ENCODE measurements around the gene FNDC3B. TPM values are rescaled to one million over a fixed set of nuclear protein-coding genes. Genes with fewer than 3 reads are reported as not detected.

FNDC3B gene
- total RNA-seq, 2 experiments from 2014 or later = 10.6 to 12.0 TPM

- DNase-seq = no peak
- intact Hi-C loops (cut with micrococcal nuclease) = no loop called here
- no peaks in the 10 kb centered on the region for H3K27me3 Mint-ChIP-seq
- no peak overlapping the region for H3K27ac Mint-ChIP-seq
- peaks cover 15% of the 10 kb centered on the region for H3K4me1 Mint-ChIP-seq (ENCODE audit: low read depth)
- no peak for ATAC-seq
- TF ChIP-seq CTCF (IDR thresholded peaks at IDR 0.05) = no peak
- peaks cover 3% of the 10 kb centered on the region for H3K9me3 Mint-ChIP-seq
- POLR2A ChIA-PET = no interaction called here
- H3K4me3 Mint-ChIP-seq = no peak overlapping the region
- CTCF ChIA-PET = no interaction called here
- peaks cover 5% of the 10 kb centered on the region for H3K36me3 Mint-ChIP-seq (ENCODE audit: low read depth)
Measured at GRCh38 chr3:172059532-172059931, 20.2 kb downstream of the FNDC3B start.

- ATAC-seq (no peak), DNase-seq (no peak)
- H3K27me3 Mint-ChIP-seq = no peaks in the 10 kb centered on the region
- TF ChIP-seq CTCF (IDR thresholded peaks at IDR 0.05) = no peak
- H3K4me3 Mint-ChIP-seq = no peak overlapping the region
- no peak overlapping the region for H3K27ac Mint-ChIP-seq
- H3K36me3 Mint-ChIP-seq (ENCODE audit: low read depth) = peaks cover 5% of the 10 kb centered on the region
- ChIA-PET CTCF (no interaction called here), POLR2A (no interaction called here)
- intact Hi-C loops (cut with micrococcal nuclease) = no loop called here
- H3K9me3 Mint-ChIP-seq = peaks cover 3% of the 10 kb centered on the region
- H3K4me1 Mint-ChIP-seq (ENCODE audit: low read depth) = peaks cover 13% of the 10 kb centered on the region
Measured at GRCh38 chr3:172060234-172060633, 20.9 kb downstream of the FNDC3B start.

GRCh38 chr3:172061724-172062184, 22.4 kb downstream of the FNDC3B start:
- H3K27ac Mint-ChIP-seq = no peak overlapping the region
- no peak overlapping the region for H3K4me3 Mint-ChIP-seq
- H3K36me3 Mint-ChIP-seq (ENCODE audit: low read depth) = peaks cover 5% of the 10 kb centered on the region
- POLR2A ChIA-PET = no interaction called here
- H3K27me3 Mint-ChIP-seq = no peaks in the 10 kb centered on the region
- no peak for DNase-seq
- ATAC-seq = no peak
- H3K4me1 Mint-ChIP-seq (ENCODE audit: low read depth) = peaks cover 8% of the 10 kb centered on the region
- intact Hi-C loops (cut with micrococcal nuclease) = no loop called here
- peaks cover 3% of the 10 kb centered on the region for H3K9me3 Mint-ChIP-seq
- CTCF ChIA-PET = no interaction called here
- no peak for TF ChIP-seq CTCF (IDR thresholded peaks at IDR 0.05)

GRCh38 chr3:172062761-172063160, 23.4 kb downstream of the FNDC3B start:
- intact Hi-C loops (cut with micrococcal nuclease) = no loop called here
- Mint-ChIP-seq H3K9me3 (peaks cover 3% of the 10 kb centered on the region), H3K4me1 (ENCODE audit: low read depth) (peaks cover 15% of the 10 kb centered on the region), H3K27ac (no peak overlapping the region), H3K4me3 (no peak overlapping the region), H3K27me3 (no peaks in the 10 kb centered on the region), H3K36me3 (ENCODE audit: low read depth) (peaks cover 5% of the 10 kb centered on the region)
- TF ChIP-seq CTCF (IDR thresholded peaks at IDR 0.05) = no peak
- ATAC-seq (no peak), DNase-seq (no peak)
- POLR2A ChIA-PET = no interaction called here
- CTCF ChIA-PET = no interaction called here

- Mint-ChIP-seq H3K36me3 (ENCODE audit: low read depth) (peaks cover 5% of the 10 kb centered on the region), H3K4me1 (ENCODE audit: low read depth) (peaks cover 18% of the 10 kb centered on the region), H3K27ac (no peak overlapping the region), H3K4me3 (no peak overlapping the region), H3K27me3 (no peaks in the 10 kb centered on the region), H3K9me3 (peaks cover 3% of the 10 kb centered on the region)
- intact Hi-C loops (cut with micrococcal nuclease) = no loop called here
- POLR2A ChIA-PET = no interaction called here
- DNase-seq = no peak
- ATAC-seq = no peak
- no peak for TF ChIP-seq CTCF (IDR thresholded peaks at IDR 0.05)
- CTCF ChIA-PET = no interaction called here
Measured at GRCh38 chr3:172063456-172064432, 24.4 kb downstream of the FNDC3B start.

Measured in activated CD8-positive, alpha-beta T cell treated with anti-CD3 and anti-CD28 coated beads for 36 hours (primary cell).